ENCODE measurements around the gene ZBTB20. TPM values are rescaled to one million over a fixed set of nuclear protein-coding genes. Genes with fewer than 3 reads are reported as not detected.

Gene ZBTB20
- total and polyA plus RNA-seq, 4 donors: 0.74 to 77.1 (median 27.9) TPM

- H3K4me3 ChIP-seq: no peak overlapping the region
- TF ChIP-seq CTCF (IDR thresholded peaks at IDR 0.05; ENCODE audit: control extremely low read depth, extremely low read depth): no peak
- no peaks in the 10 kb centered on the region for H3K36me3 ChIP-seq (ENCODE audit: control insufficient read depth in 4 of 4, insufficient read depth in 4 of 4, low read length in 4 of 4)
- H3K9me3 ChIP-seq (ENCODE audit: control insufficient read depth in 4 of 4, insufficient read depth in 3 of 4, low read length in 3 of 4): no peaks in the 10 kb centered on the region
- peaks cover 0 to 20% (median 9%) of the 10 kb centered on the region in 5 donors for H3K4me1 ChIP-seq (ENCODE audit: control insufficient read depth in 5 of 5, insufficient read depth in 5 of 5, low read length in 5 of 5)
- no peak overlapping the region for H3K27ac ChIP-seq (ENCODE audit: low read depth in 1 of 2, low read length in 1 of 2)
- H3K27me3 ChIP-seq (ENCODE audit: control insufficient read depth in 3 of 3, insufficient read depth in 3 of 3, low read length in 2 of 3): no peaks in the 10 kb centered on the region
- 74 to 85% methylated on average over 2 of the region's 2 CpGs for WGBS, 2 donors
- peak overlapping the region in 1 of 2 donors; percentile 32 for H3K9ac ChIP-seq (ENCODE audit: insufficient read depth in 1 of 2, low read length in 2 of 2)
- ATAC-seq (ENCODE audit: insufficient read depth, low FRiP score) (no peak), DNase-seq (peak; percentile 25 to 73 (median 63))
These were observed 390.4 kb downstream of the ZBTB20 start for GRCh38 chr3:114756506-114757279.

GRCh38 chr3:114746502-114746901, 400.6 kb downstream of the ZBTB20 start:
- no peak overlapping the region for H3K9ac ChIP-seq (ENCODE audit: insufficient read depth in 1 of 2, low read length in 2 of 2)
- 28% methylated on average over 3 of the region's 3 CpGs for WGBS, 2 donors
- no peak for ATAC-seq (ENCODE audit: insufficient read depth, low FRiP score)

GRCh38 chr3:114745322-114746240, 401.5 kb downstream of the ZBTB20 start:
- peak in 2 of 3 donors; percentile 6 to 37 for DNase-seq
- H3K4me1 ChIP-seq (ENCODE audit: control insufficient read depth in 5 of 5, insufficient read depth in 5 of 5, low read length in 5 of 5): peaks cover 0 to 10% (median 0%) of the 10 kb centered on the region in 5 donors
- H3K27ac ChIP-seq (ENCODE audit: low read depth in 1 of 2, low read length in 1 of 2): no peak overlapping the region
- no peak overlapping the region for H3K9ac ChIP-seq (ENCODE audit: insufficient read depth in 1 of 2, low read length in 2 of 2)
- peak; percentile 86 for ATAC-seq (ENCODE audit: insufficient read depth, low FRiP score)
- H3K4me3 ChIP-seq: no peak overlapping the region
- no peak for TF ChIP-seq CTCF (IDR thresholded peaks at IDR 0.05; ENCODE audit: control extremely low read depth, extremely low read depth)
- WGBS, 2 donors: 71 to 83% methylated on average over 5 of the region's 5 CpGs
- no peaks in the 10 kb centered on the region for H3K9me3 ChIP-seq (ENCODE audit: control insufficient read depth in 4 of 4, insufficient read depth in 3 of 4, low read length in 3 of 4)
- H3K27me3 ChIP-seq (ENCODE audit: control insufficient read depth in 3 of 3, insufficient read depth in 3 of 3, low read length in 2 of 3): no peaks in the 10 kb centered on the region
- H3K36me3 ChIP-seq (ENCODE audit: control insufficient read depth in 4 of 4, insufficient read depth in 4 of 4, low read length in 4 of 4): no peaks in the 10 kb centered on the region

More at GRCh38 chr3:114746502-114746901, 400.6 kb downstream of the ZBTB20 start:
- DNase-seq: no peak
- H3K27ac ChIP-seq (ENCODE audit: low read depth in 1 of 2, low read length in 1 of 2): no peak overlapping the region
- no peaks in the 10 kb centered on the region for H3K9me3 ChIP-seq (ENCODE audit: control insufficient read depth in 4 of 4, insufficient read depth in 3 of 4, low read length in 3 of 4)
- no peaks in the 10 kb centered on the region for H3K36me3 ChIP-seq (ENCODE audit: control insufficient read depth in 4 of 4, insufficient read depth in 4 of 4, low read length in 4 of 4)
- peaks cover 0 to 6% (median 0%) of the 10 kb centered on the region in 5 donors for H3K4me1 ChIP-seq (ENCODE audit: control insufficient read depth in 5 of 5, insufficient read depth in 5 of 5, low read length in 5 of 5)
- H3K4me3 ChIP-seq: no peak overlapping the region
- no peaks in the 10 kb centered on the region for H3K27me3 ChIP-seq (ENCODE audit: control insufficient read depth in 3 of 3, insufficient read depth in 3 of 3, low read length in 2 of 3)
- TF ChIP-seq CTCF (IDR thresholded peaks at IDR 0.05; ENCODE audit: control extremely low read depth, extremely low read depth): no peak
